CD4-positive, alpha-beta T cell (primary cell): ENCODE measurements around the gene FOXB2. TPM values are rescaled to one million over a fixed set of nuclear protein-coding genes. Genes with fewer than 3 reads are reported as not detected.
"Not testable (repeated sequence)": the region's sequence is repeated elsewhere in the genome, so short reads cannot be mapped to it uniquely, and the experiment has no call there.

Source experiments
- ATAC-seq: fragments of 200-7000 bp; cut with Tn5 transposase; one replicate; pipeline ENCODE4 v1.10.0; 2022; ENCODE audit warnings: mild to moderate bottlenecking; ENCODE audit not compliant: poor library complexity
- CTCF ChIA-PET: fragments of 350-600 bp; sonication (Branson Sonifier 250); formaldehyde crosslinking; loops from one replicate; lab custom pipeline; 2021; ENCODE audit warnings: antibody characterized with exemption, inconsistent platforms; lab: Charles Lee
- POLR2A ChIA-PET: fragments of 350-600 bp; sonication (Branson Sonifier 250); formaldehyde crosslinking; loops from one replicate; lab custom pipeline; 2021; ENCODE audit warnings: antibody characterized with exemption, inconsistent platforms; lab: Charles Lee
- DNase-seq, 14 experiments: peaks; one replicate each; pipeline ENCODE4 v3.0.0-alpha.2; 2013 to 2020; ENCODE audit warnings: mixed read lengths in 2 of 14
- H3K27ac ChIP-seq, 2 donors: one replicate each; pipeline versions ENCODE4 v1.5.1 to v1.7.0; 2013; ENCODE audit warnings: low read length in 2 of 2, low read depth in 1 of 2, mild to moderate bottlenecking in 1 of 2
- H3K27me3 ChIP-seq, 2 experiments: 1 replicate in 1 of 2; 2 replicates in 1 of 2; pipeline versions ENCODE4 v1.6.1 to v1.7.0; 2013; ENCODE audit warnings: low read length in 2 of 2, control low read depth in 1 of 2, mild to moderate bottlenecking in 1 of 2, moderate library complexity in 1 of 2; ENCODE audit not compliant: insufficient read depth in 2 of 2, control insufficient read depth in 1 of 2
- H3K36me3 ChIP-seq: one replicate; pipeline ENCODE4 v1.6.1; 2013; ENCODE audit warnings: low read length, control low read depth; ENCODE audit not compliant: insufficient read depth
- H3K4me1 ChIP-seq: one replicate; pipeline ENCODE4 v1.6.1; 2013; ENCODE audit warnings: low read length, control low read depth; ENCODE audit not compliant: insufficient read depth
- H3K4me3 ChIP-seq: one replicate; pipeline ENCODE4 v1.5.1; 2013; ENCODE audit warnings: mild to moderate bottlenecking, low read length, moderate library complexity
- H3K9me3 ChIP-seq, 2 experiments: 1 replicate in 1 of 2; 2 replicates in 1 of 2; pipeline versions ENCODE4 v1.6.1 to v1.7.0; 2013; ENCODE audit warnings: low read length in 2 of 2, mild to moderate bottlenecking in 2 of 2, control low read depth in 1 of 2, moderate library complexity in 1 of 2; ENCODE audit not compliant: control insufficient read depth in 1 of 2, insufficient read depth in 1 of 2
- H3K27ac Mint-ChIP-seq: one replicate; pipeline ENCODE4 v1.8.0; 2020; ENCODE audit warnings: mixed read lengths
- H3K27me3 Mint-ChIP-seq: one replicate; pipeline ENCODE4 v1.8.0; 2021; ENCODE audit warnings: mixed read lengths
- H3K36me3 Mint-ChIP-seq: one replicate; pipeline ENCODE4 v1.8.0; 2021; ENCODE audit warnings: low read depth, mixed read lengths
- H3K4me1 Mint-ChIP-seq: one replicate; pipeline ENCODE4 v1.8.0; 2021; ENCODE audit warnings: low read depth, mixed read lengths
- H3K4me3 Mint-ChIP-seq: one replicate; pipeline ENCODE4 v1.8.0; 2020; ENCODE audit warnings: mild to moderate bottlenecking, mixed read lengths
- H3K9me3 Mint-ChIP-seq: one replicate; pipeline ENCODE4 v1.8.0; 2020; ENCODE audit warnings: mixed read lengths
- CTCF ChIP-seq: fragments of 200-600 bp; IDR thresholded peaks from one replicate; pipeline ENCODE4 v1.8.0; 2022; ENCODE audit warnings: antibody characterized with exemption, mild to moderate bottlenecking
- intact Hi-C, 2 experiments: fragments of 100-400 bp; cut with DNase I in 1 of 2; cut with micrococcal nuclease in 1 of 2; formaldehyde crosslinking; loops; one replicate each; pipeline versions ENCODE4 v1.15.1 to v1.9.0; 2023 to 2025; cut with DNase I, micrococcal nuclease
- polyA plus RNA-seq, 2 donors: library from polyadenylated mRNA; unstranded; fragments of 120-200 nt; gene quantifications; one replicate each; pipeline ENCODE4 v1.2.1, GENCODE V29; 2013
- total RNA-seq, 174 experiments: library from RNA in 2 of 174; stranded (reverse) in 2 of 174; gene quantifications; one replicate each; pipeline ENCODE4 v1.2.3 and lab custom pipeline; 2021 to 2026

FOXB2 gene
- total RNA-seq (not detected), total RNA-seq (lab: John Stamatoyannopoulos, UW) (0 to 0.11 (median 0) reads per million in 172 experiments)
- not detected for polyA plus RNA-seq (2013, experiment 1 of 2)
- not detected for polyA plus RNA-seq (2013, experiment 2 of 2)

GRCh38 chr9:77019236-77019925 lies at the start of gene FOXB2:
Gene FOXB2, plus strand, starts transcription at chr9:77019655. Its CDS starts 0 bp downstream, at chr9:77019655.
- H3K4me3 Mint-ChIP-seq, result peak within 1 kb of the TSS; percentile 12
- no peak within 1 kb of the TSS for H3K4me3 ChIP-seq
- H3K27ac Mint-ChIP-seq, result no peak within 1 kb of the TSS
- no peaks in the 10 kb centered on the region for H3K36me3 ChIP-seq
- no peaks in the 10 kb centered on the region for H3K36me3 Mint-ChIP-seq
- no peaks in the 10 kb centered on the region for H3K9me3 Mint-ChIP-seq
- H3K27me3 Mint-ChIP-seq, result peaks cover 84% of the 10 kb centered on the region
- ATAC-seq (no peak), DNase-seq (no peak)
- H3K27me3 ChIP-seq, result peaks cover 86 to 95% of the 10 kb centered on the region in 2 experiments
- no peak within 1 kb of the TSS for H3K27ac ChIP-seq
- intact Hi-C loops, result loop anchor here in 1 of 2 experiments (10.0 kb wide), 1 partner anchor 575 kb away; no protein-coding TSS in a partner anchor
- H3K4me1 ChIP-seq, result peaks cover 30% of the 10 kb centered on the region
- CTCF ChIA-PET, result no interaction called here
- peaks cover 0 to 54% of the 10 kb centered on the region in 2 experiments for H3K9me3 ChIP-seq
- no peak for TF ChIP-seq CTCF
- H3K4me1 Mint-ChIP-seq, result peaks cover 27% of the 10 kb centered on the region
- POLR2A ChIA-PET, result no interaction called here

DNA sequence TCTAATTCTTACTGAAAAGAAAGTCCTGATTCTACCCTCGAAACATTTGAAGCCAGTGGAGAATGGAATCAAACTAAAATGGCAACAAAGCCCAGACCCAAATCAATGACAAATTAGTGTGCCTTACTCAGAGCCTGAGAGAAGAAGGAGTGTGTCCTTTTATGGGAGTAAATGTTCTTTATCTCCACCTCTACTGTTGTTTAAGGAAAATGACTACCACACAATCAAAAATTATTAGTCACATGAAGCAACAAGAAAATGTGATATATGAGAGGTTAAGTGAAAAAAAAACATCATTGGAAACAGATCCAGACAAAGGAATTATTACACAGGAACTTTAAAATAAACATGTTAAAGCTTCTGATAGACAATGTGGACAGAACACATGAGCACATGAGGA lies 49.7 kb upstream of the FOXB2 start:
- peaks cover 0 to 2% of the 10 kb centered on the region in 2 experiments for H3K27me3 ChIP-seq
- ATAC-seq, result no peak
- no peaks in the 10 kb centered on the region for H3K36me3 ChIP-seq
- H3K36me3 Mint-ChIP-seq, result no peaks in the 10 kb centered on the region
- H3K4me1 ChIP-seq, result no peaks in the 10 kb centered on the region
- no peak overlapping the region for H3K27ac ChIP-seq
- ChIA-PET POLR2A (no interaction called here), CTCF (no interaction called here)
- H3K27ac Mint-ChIP-seq, result no peak overlapping the region
- no peaks in the 10 kb centered on the region for H3K4me1 Mint-ChIP-seq
- H3K9me3 ChIP-seq, result peaks cover 0 to 15% of the 10 kb centered on the region in 2 experiments
- DNase-seq, result no peak
- peaks cover 19% of the 10 kb centered on the region for H3K27me3 Mint-ChIP-seq
- H3K9me3 Mint-ChIP-seq, result peaks cover 10% of the 10 kb centered on the region
- TF ChIP-seq CTCF, result no peak
- H3K4me3 ChIP-seq, result no peak overlapping the region
- no peak overlapping the region for H3K4me3 Mint-ChIP-seq
- intact Hi-C loops, result no loop called here

GRCh38 chr9:76978831-76979230 lies 40.6 kb upstream of the FOXB2 start:
- H3K36me3 ChIP-seq, H3K36me3 Mint-ChIP-seq, H3K27ac Mint-ChIP-seq, H3K4me1 ChIP-seq, H3K4me3 ChIP-seq, CTCF ChIA-PET, POLR2A ChIA-PET, H3K27me3 ChIP-seq, H3K4me1 Mint-ChIP-seq, DNase-seq, H3K9me3 ChIP-seq, H3K27ac ChIP-seq, H3K4me3 Mint-ChIP-seq, intact Hi-C loops, H3K9me3 Mint-ChIP-seq, ATAC-seq: not testable (repeated sequence)
- H3K27me3 Mint-ChIP-seq, result peaks cover 21% of the 10 kb centered on the region
